Renal cortical epithelial cell (primary cell): ENCODE measurements around the gene ZNF621. TPM values are rescaled to one million over a fixed set of nuclear protein-coding genes. Genes with fewer than 3 reads are reported as not detected.

ENCODE experiments used
- DNase-seq: peaks from one replicate; pipeline ENCODE4 v3.0.0-alpha.2; 2011; ENCODE audit warnings: low read depth
- total RNA-seq: library from RNA; depleted of rRNA; stranded (reverse); fragments of >200 nt; gene quantifications from 2 replicates; pipeline ENCODE4 v1.2.3, GENCODE V29; 2014

Gene ZNF621
- 9.9 and 21.0 TPM in 2 replicates for total RNA-seq

GRCh38 chr3:40524568-40525285 lies at the start of gene ZNF621:
TSS of gene ZNF621 (plus strand) at chr3:40524960. CDS start at chr3:40525841, 881 bp downstream.
- DNase-seq: peak; percentile 51

- DNase-seq: peak; percentile 49
These were observed 48.0 kb upstream of the ZNF621 start, which contains the start of gene ZNF619 for GRCh38 chr3:40476478-40477470. TSS of gene ZNF619 (plus strand) at chr3:40477122. CDS start at chr3:40477980, 858 bp downstream.

GRCh38 chr3:40477666-40478065 lies 47.1 kb upstream of the ZNF621 start:
- peak; percentile 6 for DNase-seq

GRCh38 chr3:40487172-40487571 lies 37.6 kb upstream of the ZNF621 start:
- DNase-seq: no peak

GRCh38 chr3:40490916-40491315 lies 33.8 kb upstream of the ZNF621 start:
- DNase-seq: no peak

- DNase-seq: no peak
These were observed 30.1 kb upstream of the ZNF621 start for GRCh38 chr3:40494698-40495097.

GRCh38 chr3:40497288-40497687 lies 27.5 kb upstream of the ZNF621 start:
- no peak for DNase-seq

- no peak for DNase-seq
These were observed 24.8 kb upstream of the ZNF621 start for GRCh38 chr3:40499952-40500351.

- DNase-seq: no peak
These were observed 22.7 kb upstream of the ZNF621 start for GRCh38 chr3:40502034-40502433.

- DNase-seq: peak; percentile 100
These were observed 19.9 kb upstream of the ZNF621 start for GRCh38 chr3:40504636-40505430.

GRCh38 chr3:40505599-40506462 lies 18.9 kb upstream of the ZNF621 start, which contains the start of gene ZNF620:
TSS of gene ZNF620 (plus strand) at chr3:40506039. CDS start at chr3:40506353, 314 bp downstream.
- peak; percentile 73 for DNase-seq

GRCh38 chr3:40511031-40511718 lies 13.6 kb upstream of the ZNF621 start:
- no peak for DNase-seq

- DNase-seq: no peak
These were observed 8.6 kb upstream of the ZNF621 start for GRCh38 chr3:40516201-40516600.

- DNase-seq: no peak
These were observed 6.7 kb upstream of the ZNF621 start for GRCh38 chr3:40518067-40518466.

GRCh38 chr3:40518848-40519247 lies 5.9 kb upstream of the ZNF621 start:
- DNase-seq: no peak

- DNase-seq: no peak
These were observed 3.5 kb upstream of the ZNF621 start for GRCh38 chr3:40521254-40521653.

- DNase-seq: peak; percentile 13
These were observed 979 bp upstream of the ZNF621 start for GRCh38 chr3:40523781-40524180.

GRCh38 chr3:40524222-40524567 lies 565 bp upstream of the ZNF621 start:
- peak; percentile 9 for DNase-seq

GRCh38 chr3:40528426-40528825 lies 3.7 kb downstream of the ZNF621 start:
- no peak for DNase-seq

- DNase-seq: no peak
These were observed 7.5 kb downstream of the ZNF621 start for GRCh38 chr3:40532252-40532651.
